Measurements from ENCODE around the gene CGREF1. TPM values are rescaled to one million over a fixed set of nuclear protein-coding genes. Genes with fewer than 3 reads are reported as not detected.
"Not testable (repeated sequence)": the region's sequence is repeated elsewhere in the genome, so short reads cannot be mapped to it uniquely, and the experiment has no call there.

CGREF1 gene
- total RNA-seq, 1 donor from 2014 or later, result 11.0 TPM

DNA sequence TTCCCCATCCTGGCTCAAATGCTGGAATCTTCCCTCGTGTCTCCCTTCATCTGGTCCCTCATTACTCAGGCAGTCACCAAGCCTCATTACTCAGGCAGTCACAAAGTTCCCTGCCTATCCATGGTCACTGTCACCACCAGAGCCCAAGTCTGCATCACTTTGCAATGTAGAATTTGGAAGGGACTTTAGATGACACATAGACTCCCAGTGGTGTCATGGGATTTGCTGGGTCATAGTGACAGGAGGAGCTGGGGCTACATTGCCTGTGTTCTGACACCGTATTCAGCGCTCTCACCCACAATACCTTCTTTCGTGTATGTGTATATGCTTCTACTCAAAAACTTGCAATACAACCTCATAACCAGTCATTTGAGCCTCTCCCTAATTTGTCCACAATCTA is 42.6 kb downstream of the CGREF1 start:
- no peak for DNase-seq (ENCODE audit: low spot score)

DNA sequence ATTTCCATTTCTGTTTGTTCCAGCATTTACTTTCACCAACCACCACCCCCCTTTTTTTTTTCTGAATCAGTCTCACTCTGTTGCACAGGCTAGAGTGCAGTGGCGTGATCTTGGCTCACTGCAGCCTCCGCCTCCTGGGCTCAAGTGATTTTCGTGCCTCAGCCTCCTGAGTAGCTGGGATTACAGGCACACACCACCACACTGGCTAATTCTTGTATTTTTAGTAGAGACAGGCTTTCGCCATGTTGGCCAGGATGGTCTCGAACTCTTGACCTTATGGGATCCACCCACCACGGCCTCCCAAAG is 43.4 kb downstream of the CGREF1 start:
- not testable (repeated sequence) for DNase-seq (ENCODE audit: low spot score)

DNA sequence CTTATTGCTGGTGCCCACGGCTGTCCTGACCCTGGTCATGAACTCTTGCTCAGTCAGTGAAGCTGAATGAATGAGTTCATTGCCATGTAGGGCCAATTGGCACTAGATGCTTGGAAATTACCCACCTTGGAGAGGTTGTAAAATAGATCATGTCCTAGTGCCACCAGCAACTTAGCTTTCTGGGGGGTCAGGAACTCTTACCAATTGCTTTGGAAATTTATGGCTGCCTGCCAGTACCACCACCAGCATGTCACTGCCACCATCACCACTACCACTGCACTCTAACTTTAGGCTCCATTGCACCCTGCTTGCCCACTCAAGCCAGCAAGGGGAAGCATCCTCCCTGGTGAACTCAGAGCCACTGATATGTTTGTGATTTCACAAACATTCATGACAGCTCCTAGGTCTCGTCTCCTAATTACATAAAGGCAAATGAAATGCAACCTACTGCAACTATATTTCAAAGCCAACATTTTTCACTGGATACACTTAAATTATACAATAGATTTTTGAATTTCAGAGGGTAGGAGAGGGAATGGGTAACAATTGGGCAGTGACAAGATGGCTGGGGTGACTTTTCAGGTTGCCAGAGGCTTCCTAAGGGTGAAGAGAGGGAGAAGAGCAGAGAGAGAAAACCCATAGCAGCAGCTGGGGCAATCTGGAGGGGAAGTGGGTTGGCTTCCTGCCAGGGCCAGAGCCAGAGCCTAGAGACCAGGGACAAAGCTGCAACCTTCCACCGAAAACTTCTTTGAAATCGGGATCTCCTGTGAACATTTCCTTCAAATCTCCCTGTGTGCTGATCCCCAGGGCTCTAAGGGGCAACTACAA is 44.0 kb downstream of the CGREF1 start:
- no peak for DNase-seq (ENCODE audit: low spot score)

DNA sequence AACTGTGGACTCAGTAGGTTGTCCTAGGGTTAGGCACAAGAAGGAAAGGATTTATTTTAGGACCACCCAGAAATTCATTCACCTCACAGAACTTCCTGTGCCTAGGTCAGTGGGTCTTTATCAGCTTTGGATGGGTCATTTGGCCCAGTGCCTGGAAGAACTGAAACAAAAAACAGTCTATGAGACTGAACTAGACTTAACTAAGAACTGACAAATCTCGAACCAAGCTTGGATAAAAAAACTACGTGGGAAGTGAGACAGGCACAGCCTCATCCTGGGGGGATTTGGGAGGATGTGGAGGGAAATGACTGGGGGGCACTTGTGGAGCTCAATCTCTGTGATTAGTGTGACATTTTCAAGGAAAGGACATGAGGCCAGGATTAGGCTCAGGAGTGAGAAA is 45.1 kb downstream of the CGREF1 start:
- DNase-seq (ENCODE audit: low spot score), result no peak

DNA sequence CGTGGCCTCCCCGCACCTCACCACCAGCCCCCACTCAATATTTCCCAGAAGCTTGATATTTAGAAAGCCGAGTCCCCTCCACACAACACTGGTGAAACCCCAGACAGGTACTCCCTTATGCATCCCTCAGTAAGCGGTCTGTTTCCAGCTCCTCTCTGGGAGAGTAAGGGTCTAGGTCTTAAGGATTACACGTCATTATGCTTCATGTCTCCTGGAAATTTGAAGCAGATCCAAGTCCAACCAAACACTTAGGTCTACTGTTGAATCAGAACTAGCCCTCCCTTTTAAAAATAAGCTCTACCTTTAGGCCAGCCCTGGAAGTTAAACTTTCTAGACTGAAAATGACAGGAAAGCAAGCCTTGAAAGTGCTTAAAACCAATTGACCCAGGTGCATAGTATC is 46.0 kb downstream of the CGREF1 start:
- no peak for DNase-seq (ENCODE audit: low spot score)

DNA sequence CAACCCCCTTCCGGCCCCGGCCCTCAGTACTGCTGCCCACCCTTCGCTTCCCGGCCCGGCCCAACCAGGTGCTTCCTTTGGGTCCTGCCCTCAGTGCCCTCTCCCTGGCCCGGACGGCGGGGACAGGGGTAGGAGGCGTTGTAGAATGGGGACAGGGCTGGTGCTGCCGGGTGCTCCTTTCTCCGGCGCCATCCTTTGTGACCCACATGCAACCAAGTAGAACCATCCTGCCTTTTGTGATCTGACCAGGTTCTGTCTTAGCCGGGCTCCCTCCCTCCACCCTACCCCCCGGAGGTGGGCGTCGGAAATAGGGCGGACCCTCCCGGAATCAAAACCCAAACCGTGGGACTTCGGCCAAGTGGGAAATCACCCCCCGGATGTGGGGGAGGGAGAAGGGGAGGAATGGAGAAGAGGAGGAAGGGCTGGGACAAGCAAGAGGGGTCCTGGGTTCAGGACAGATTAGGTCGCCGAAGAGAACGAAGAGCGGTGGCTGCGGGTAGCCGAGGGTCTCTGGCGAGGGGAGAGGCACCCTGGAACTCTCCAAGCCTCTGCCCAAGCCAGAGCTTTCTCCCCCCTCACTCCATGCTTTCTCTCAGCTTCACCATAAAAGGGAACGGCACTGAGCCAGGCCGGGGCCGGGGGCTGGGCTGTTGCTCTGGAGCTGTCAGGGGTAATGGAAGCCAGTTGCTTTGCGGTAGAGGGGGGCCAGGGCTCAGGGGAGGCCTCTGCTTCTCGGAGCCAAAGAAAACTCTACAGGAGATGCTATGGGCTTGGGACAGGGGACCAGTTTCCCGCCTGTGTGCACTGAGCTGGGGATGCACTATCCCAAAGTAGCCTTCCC is 46.7 kb downstream of the CGREF1 start:
- DNase-seq (ENCODE audit: low spot score), result no peak

DNA sequence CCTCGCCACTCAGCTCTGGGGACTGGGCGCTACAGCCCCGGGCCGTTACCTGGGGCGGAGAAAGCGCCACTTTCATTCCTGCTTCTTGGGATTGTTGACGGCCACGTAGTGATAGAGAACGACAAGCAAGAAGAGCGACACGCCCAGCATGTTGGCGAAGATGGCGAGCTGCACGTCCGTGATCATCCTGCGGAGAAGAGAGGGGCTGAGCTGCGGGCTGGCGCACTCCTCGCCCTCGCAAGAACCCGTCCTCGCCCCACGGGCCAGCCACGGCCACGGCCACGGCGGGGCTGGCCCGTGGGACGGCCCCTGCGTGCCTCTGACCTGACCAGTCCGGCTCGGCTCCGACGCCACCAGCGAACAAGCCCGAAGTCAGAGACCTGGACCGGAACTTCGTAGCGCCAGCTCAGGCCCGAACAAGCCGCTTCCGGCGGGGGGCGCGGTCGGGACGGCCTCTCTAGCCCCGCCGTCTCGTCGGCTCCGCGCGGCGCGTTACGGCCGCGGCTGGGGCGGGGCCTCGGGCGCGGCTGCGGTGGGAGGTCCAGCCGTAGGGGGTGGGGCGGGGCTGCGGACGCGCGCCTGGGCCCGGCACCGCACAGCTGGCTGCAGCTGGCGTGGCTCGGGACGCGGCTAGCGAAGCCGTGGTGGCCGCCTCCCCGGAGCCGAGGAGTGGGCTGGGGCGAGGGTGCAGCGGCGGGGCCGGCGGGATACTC is 47.5 kb downstream of the CGREF1 start, which contains the start of gene OST4:
Gene OST4 (minus strand): TSS at position 378 of the 713 bp plus-strand sequence.
- peak; percentile 98 for DNase-seq (ENCODE audit: low spot score)

DNA sequence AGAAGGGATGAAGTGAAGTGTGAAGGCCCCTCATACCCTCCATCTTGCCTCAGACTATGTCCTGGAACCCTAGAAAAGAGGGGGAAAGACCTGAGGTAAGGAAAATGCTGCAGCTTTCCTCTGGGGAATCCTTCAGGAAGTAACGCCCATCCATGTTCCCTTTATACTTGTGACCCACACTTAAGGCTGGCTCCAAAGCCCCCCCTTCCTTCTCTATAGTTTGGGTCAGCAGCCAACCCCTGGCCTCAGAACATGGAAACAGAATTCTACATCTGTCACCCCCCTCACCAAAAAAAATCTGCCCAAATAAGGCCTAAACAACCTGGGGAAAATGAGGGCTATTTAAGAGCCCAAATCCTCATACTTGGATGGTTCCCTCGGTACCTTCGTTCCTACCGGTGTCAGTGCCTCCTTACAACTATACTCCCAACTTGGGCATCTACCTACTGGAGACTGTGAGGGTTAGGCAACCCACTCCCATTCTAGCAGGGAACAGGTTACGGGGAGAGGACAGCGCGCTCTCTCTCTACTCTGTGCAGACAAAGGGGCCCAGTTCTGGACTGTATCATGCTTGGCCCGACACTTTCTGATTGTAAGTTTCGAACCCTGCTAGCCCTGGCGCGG is 48.2 kb downstream of the CGREF1 start:
- no peak for DNase-seq (ENCODE audit: low spot score)

DNA sequence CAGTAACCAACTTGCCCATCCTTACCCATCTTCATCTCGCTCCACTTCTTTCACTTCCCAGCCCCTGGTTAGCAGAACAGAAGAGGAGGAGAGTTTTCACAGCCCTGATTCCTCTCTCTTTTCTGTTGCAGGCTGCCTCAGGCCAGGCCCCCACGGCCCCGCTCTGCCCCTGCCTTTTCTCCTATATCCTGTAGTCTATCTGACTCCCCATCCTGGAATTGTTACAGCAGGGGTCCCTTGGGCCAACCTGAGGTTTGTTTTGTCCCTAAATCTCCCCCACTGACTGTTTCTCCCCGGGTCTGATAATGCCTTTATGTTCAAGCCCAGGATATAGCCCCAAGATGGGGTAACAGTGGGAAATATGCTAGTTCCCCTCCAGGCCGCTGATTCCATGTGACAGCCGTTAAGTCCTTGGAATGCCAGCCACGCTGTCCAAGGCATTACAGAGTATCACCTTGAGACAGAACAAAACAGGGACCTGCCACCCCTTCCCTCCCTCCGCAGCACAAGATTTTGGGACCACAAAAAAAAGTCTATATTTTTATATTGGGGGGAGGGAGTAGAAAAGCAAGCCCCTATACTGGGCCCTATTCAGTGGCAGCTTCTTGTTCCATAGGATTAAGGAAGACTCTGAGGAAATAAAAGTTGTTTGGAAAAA is 48.8 kb downstream of the CGREF1 start:
- DNase-seq (ENCODE audit: low spot score), result no peak

DNA sequence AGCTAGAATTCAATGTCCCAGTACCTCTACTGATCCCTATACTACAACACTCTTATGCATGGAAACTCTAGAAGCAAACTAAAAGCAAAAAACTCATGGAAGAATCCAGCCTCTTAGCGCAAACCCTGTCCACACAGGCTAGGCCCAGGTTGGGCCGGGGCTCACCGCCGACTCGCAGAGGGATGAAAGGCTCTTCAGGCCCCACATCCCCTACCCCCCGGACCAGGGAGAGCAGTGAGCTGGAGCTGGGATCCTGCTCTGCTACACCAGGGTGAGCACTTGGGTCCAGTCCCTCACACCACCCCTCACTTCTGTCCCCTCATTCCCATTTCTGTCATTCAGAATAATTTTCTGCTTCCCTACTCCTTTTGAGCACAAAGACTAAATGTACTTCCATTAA is 49.5 kb downstream of the CGREF1 start:
- DNase-seq (ENCODE audit: low spot score), result no peak

DNA sequence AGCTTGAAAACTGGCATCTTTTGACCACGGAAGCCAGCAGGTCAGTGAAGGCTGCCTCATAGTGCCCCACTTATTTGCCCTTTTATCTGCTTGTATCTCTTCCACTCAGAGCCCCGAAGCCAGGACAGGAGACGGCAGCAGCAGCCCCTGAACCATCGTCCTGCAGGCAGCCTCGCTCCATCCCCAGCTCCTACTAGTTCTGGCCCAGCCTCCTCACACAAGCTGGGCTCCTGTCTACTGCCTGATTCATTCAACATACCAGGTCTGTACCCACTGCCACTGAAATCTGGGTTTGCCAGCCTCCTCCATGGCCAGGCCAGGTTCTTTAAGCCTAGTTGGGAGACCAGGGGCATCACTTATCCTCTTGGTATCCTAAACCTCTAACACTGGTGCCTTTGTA is 51.5 kb downstream of the CGREF1 start:
- no peak for DNase-seq (ENCODE audit: low spot score)

DNA sequence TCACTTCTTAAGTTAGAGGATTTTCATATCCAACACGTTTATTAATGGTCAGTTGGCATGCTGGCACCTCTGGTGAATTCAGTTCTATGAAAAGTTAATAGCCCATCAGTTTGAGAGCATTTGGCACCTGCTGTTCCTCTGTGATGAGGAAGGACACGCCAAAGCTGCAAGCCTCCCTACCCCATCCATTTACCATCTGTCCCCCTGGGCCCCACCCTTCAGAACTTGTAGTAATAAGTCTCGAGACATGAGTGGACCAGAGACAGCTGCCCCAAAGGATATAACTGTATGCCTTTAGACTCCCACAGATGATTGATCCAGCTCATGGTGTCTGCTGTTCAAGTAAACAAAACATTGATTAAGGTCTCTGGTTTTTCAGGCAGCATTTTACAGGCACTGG is 53.8 kb downstream of the CGREF1 start:
- no peak for DNase-seq (ENCODE audit: low spot score)

DNA sequence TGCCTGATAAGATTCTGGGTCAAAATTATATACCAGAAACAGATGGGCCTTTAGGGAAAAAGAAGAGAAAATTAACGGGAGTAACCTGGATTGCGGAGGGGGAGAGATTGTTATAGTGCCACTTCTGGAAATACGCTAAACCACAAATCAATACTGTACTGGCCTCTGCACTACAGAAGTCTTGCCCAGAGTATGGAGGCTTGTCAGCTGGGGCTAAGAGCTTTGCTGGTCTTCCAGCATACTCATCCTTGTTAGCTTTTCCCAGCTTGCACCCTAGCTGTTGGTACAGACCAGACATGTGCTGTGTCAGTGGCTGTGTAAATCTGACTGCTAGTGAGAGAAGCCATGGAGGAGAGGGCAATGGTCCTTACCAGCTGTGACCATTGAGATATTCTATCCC is 58.6 kb downstream of the CGREF1 start:
- no peak for DNase-seq (ENCODE audit: low spot score)

DNA sequence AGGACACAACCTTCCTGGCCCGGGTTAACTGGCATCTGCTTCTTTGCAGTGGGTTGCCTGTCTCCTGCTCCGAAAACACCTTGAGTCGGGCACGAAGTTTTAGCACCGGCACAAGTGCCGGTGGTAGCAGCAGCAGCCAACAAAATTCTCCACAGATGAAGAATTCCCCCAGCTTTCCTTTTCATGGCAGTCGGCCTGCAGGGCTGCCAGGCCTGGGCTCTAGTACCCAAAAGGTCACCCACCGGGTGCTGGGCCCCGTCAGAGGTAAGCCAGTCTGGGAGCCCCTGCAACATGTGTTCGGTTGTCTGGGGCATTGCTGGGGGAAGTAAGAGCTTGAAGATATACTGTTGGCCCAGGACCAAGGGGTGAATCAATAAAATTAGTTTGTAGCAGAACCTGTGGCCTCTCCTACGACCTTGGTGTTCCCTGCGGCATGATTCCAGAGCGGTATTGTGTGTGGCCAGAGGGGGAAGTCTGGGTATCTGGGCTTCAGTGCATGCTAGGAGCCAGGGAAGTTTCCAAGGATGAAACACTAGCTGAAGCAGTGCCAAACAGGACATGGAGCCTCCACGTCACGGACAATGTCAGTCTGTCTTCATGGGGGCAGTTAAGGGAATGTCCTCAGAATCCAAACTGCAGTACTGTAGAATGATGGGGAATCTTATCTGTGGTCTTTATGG is 59.6 kb downstream of the CGREF1 start:
- no peak for DNase-seq (ENCODE audit: low spot score)

DNA sequence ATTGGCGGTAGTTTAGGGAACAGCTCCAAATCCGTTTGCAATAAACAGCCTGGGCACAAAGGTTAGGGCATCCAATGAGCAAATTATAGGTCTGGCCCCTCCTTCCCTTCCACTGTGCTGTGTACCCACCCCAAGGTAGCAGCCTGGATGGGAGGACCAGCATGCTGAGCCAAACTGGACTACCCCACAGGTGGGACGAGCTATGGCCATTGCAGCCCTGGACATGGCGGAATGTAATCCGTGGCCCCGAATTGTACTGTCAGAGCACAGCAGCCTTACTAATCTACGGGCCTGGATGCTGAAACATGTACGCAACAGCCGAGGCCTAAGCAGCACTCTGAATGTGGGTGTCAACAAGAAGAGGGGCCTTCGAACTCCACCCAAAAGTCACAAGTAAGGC is 60.7 kb downstream of the CGREF1 start:
- DNase-seq (ENCODE audit: low spot score), result no peak

DNA sequence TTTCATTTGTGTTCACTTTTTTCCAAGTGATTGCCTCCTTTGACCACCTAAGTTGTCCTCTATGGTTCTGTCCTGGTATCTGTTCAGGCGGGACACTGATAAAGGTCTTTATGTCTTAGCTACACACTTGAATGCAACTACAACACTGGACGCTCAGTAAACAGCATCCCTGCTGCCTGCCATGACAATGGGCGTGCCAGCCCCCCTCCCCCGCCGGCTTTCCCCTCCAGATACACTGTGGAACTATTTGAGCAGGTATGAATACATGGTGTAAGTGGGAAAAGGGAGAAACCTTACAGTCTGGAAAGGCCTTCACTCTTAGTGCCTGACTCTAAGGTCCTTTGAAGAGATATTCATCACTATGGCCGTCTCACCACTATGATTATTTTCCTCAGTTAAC is 61.7 kb downstream of the CGREF1 start:
- DNase-seq (ENCODE audit: low spot score), result no peak

DNA sequence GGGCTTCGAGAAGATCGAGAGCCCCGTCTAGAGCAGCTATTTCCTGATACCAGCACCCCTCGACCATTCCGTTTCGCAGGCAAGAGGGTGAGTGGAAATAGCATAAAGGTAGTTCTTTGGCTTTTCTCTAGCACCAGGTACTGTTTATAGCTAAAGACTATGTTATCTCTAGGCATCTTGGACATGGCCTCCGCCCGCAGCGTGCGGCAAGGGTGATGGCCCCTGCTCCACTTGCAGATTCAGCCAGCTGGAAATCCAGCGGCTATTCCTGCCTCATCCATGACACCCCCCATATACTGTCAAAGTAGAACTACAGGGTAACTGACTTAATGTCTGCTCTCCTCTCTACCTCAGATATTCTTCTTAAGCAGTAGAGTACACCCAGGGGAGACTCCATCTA is 64.2 kb downstream of the CGREF1 start:
- no peak for DNase-seq (ENCODE audit: low spot score)

DNA sequence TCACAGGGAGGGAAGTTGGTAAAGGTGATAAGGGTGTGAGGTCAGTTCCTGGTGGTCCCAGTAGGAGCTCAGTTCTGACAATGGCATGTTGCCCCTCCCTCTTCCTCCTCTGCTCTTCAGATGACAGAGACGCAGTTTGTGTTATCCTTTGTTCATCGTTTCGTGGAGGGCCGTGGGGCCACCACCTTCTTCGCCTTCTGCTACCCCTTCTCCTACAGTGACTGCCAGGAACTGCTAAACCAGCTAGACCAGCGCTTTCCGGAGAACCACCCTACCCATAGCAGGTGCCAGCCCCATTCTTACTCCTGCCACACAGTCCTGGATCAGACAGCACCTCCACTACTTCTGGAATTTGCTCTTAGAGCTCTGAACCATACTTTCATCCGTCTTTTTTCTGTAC is 65.2 kb downstream of the CGREF1 start:
- no peak for DNase-seq (ENCODE audit: low spot score)

DNA sequence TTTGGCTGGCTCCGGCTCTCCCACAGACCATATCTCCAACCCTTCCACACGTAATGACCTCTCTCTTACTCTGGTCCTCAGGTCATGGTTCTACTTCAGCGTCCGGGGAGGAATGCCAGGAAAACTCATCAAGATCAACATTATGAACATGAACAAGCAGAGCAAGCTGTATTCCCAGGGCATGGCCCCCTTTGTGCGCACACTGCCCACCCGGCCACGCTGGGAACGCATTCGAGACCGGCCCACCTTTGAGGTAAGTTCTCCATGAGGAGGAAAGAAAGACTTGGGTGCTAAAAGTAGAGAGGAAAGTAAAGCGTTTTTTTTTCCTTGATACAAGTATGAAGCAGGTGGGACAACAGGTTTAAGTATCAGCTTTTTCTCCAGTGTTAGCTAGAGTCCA is 65.6 kb downstream of the CGREF1 start:
- DNase-seq (ENCODE audit: low spot score), result no peak

DNA sequence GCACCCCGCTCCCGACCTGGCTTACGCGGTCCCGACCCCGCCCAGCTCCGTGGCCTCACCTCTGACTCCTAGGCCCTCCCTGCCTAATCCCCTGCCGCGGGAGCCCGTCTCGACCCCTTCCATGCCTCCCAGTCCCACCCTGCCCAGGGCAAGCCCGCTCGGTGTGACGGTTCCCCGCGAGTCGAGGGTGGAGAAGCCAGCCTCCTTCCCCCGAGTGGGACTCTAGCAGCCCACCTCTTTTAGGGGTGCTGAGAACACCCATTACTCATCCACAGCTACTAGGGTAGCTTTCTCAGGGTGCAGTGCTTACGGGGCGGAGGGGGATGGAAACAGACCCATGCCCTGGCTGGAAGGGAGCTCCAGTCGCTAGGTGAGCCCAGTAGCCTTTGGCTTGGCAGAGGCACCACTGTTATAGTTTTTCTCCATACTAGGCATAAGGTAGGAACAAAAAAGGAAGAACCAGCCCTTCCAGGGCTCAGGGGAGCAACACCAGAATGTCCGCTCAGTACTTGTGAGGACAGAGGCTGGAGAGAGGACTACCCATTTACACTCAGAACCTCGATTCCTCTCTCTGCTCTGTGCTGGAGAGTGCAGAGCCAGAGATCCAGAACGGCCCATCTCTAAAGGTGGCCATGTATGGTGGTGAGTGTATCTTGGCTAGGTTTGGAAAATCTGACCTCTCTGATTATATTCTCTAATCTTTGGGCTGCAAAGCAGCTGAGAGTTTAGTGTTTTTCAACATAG is 66.9 kb downstream of the CGREF1 start:
- no peak for DNase-seq (ENCODE audit: low spot score)
